HFF-Myc (cell line): ENCODE measurements around the gene OLFM2.

Experiments used
- DNase-seq: peaks from one replicate; pipeline ENCODE4 v3.0.0-alpha.2; 2011; ENCODE audit warnings: low read depth; ENCODE audit errors: extremely low read depth
- H3K4me3 ChIP-seq: replicated peaks from 2 replicates; pipeline ENCODE4 v1.5.1; 2011; ENCODE audit warnings: low read depth, mild to moderate bottlenecking, control low read depth, low read length
- TF ChIP-seq, protein P1 (sequence below): IDR thresholded peaks from 2 replicates; pipeline ENCODE4 v1.5.1; 2012; ENCODE audit warnings: mild to moderate bottlenecking, low read depth, low read length, control low read depth; ENCODE audit errors: missing control alignments

OLFM2 gene

DNA sequence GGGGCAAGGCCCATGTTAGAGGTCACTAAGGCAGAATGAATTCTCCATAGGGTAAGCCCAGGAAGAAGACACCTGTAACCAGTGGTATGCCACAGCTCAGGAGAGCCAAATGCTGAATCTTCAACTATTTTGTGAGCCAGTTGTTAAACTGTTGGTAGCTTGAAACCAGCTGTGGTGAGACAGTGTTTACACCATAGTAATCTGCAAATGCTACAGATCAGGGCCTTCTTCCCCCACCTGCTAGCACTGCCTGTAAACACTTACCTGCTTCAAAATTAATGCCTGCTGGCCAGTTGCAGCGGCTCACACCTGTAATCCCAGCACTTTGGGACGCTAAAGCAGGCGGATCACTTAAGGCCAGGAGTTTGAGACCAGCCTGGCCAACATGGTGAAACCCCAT is 129.5 kb downstream of the OLFM2 start:
- no peak overlapping the region for H3K4me3 ChIP-seq
- TF ChIP-seq, protein P1, sequence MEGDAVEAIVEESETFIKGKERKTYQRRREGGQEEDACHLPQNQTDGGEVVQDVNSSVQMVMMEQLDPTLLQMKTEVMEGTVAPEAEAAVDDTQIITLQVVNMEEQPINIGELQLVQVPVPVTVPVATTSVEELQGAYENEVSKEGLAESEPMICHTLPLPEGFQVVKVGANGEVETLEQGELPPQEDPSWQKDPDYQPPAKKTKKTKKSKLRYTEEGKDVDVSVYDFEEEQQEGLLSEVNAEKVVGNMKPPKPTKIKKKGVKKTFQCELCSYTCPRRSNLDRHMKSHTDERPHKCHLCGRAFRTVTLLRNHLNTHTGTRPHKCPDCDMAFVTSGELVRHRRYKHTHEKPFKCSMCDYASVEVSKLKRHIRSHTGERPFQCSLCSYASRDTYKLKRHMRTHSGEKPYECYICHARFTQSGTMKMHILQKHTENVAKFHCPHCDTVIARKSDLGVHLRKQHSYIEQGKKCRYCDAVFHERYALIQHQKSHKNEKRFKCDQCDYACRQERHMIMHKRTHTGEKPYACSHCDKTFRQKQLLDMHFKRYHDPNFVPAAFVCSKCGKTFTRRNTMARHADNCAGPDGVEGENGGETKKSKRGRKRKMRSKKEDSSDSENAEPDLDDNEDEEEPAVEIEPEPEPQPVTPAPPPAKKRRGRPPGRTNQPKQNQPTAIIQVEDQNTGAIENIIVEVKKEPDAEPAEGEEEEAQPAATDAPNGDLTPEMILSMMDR, result no peak
- DNase-seq, result no peak
